Activated CD4-positive, alpha-beta T cell treated with anti-CD3 and anti-CD28 coated beads for 24 hours (primary cell): ENCODE measurements around the gene IL7R.

ENCODE experiments used
- DNase-seq, 2 donors: peaks; one replicate each; pipeline ENCODE4 v3.0.0-alpha.2; 2020; ENCODE audit warnings: low read depth in 2 of 2

IL7R gene

GRCh38 chr5:35856765-35857351 is at the start of gene IL7R:
TSS of gene IL7R (plus strand) at chr5:35856891. CDS start at chr5:35856978, 87 bp downstream.
- no peak for DNase-seq

- no peak for DNase-seq
Measured at GRCh38 chr5:35810601-35811000, 46.1 kb upstream of the IL7R start.

- DNase-seq, result no peak
Measured at GRCh38 chr5:35811108-35811741, 45.5 kb upstream of the IL7R start.

GRCh38 chr5:35813521-35813920 is 43.2 kb upstream of the IL7R start:
- no peak for DNase-seq

GRCh38 chr5:35815089-35815936 is 41.4 kb upstream of the IL7R start:
- no peak for DNase-seq

GRCh38 chr5:35816881-35817521 is 39.7 kb upstream of the IL7R start:
- DNase-seq, result no peak

- DNase-seq, result no peak
Measured at GRCh38 chr5:35819026-35819425, 37.7 kb upstream of the IL7R start.

- no peak for DNase-seq
Measured at GRCh38 chr5:35819668-35820067, 37.0 kb upstream of the IL7R start.

- DNase-seq, result no peak
Measured at GRCh38 chr5:35820735-35821134, 36.0 kb upstream of the IL7R start.

- DNase-seq, result peak in 1 of 2 donors; percentile 31
Measured at GRCh38 chr5:35821513-35821912, 35.2 kb upstream of the IL7R start.

- no peak for DNase-seq
Measured at GRCh38 chr5:35822511-35822910, 34.2 kb upstream of the IL7R start.

- DNase-seq, result no peak
Measured at GRCh38 chr5:35823347-35824098, 33.2 kb upstream of the IL7R start.

GRCh38 chr5:35826056-35826455 is 30.6 kb upstream of the IL7R start:
- no peak for DNase-seq

- no peak for DNase-seq
Measured at GRCh38 chr5:35826554-35826953, 30.1 kb upstream of the IL7R start.

GRCh38 chr5:35828082-35828598 is 28.6 kb upstream of the IL7R start:
- DNase-seq, result no peak

GRCh38 chr5:35830587-35830986 is 26.1 kb upstream of the IL7R start:
- DNase-seq, result no peak

- DNase-seq, result no peak
Measured at GRCh38 chr5:35832762-35833161, 23.9 kb upstream of the IL7R start.

- no peak for DNase-seq
Measured at GRCh38 chr5:35833224-35833623, 23.5 kb upstream of the IL7R start.

GRCh38 chr5:35835796-35836742 is 20.6 kb upstream of the IL7R start:
- DNase-seq, result no peak

GRCh38 chr5:35838370-35839042 is 18.2 kb upstream of the IL7R start:
- no peak for DNase-seq
